Vagina (tissue), 2 donors: ENCODE results near the gene MSANTD1.

ENCODE experiments used
- CTCF ChIP-seq, 3 experiments: fragments of 450-650 bp in 2 of 3; fragments of 200-600 bp in 1 of 3; sonication (generic) in 1 of 3; IDR thresholded peaks; one replicate each; pipeline ENCODE4 v1.5.1; 2017 to 2019; ENCODE audit warnings: antibody characterized with exemption in 3 of 3, mild to moderate bottlenecking in 2 of 3, moderate library complexity in 2 of 3
- POLR2A ChIP-seq, 2 donors: fragments of 450-650 bp; IDR thresholded peaks; one replicate each; pipeline ENCODE4 v1.6.1; 2017; ENCODE audit warnings: antibody characterized with exemption in 2 of 2, mild to moderate bottlenecking in 2 of 2, moderate library complexity in 2 of 2
- POLR2AphosphoS5 ChIP-seq, 2 donors: sonication (generic); formaldehyde crosslinking; IDR thresholded peaks; one replicate each; pipeline ENCODE4 v1.9.0; 2017; ENCODE audit warnings: antibody characterized with exemption in 2 of 2, mild to moderate bottlenecking in 2 of 2, low read depth in 1 of 2; ENCODE audit not compliant: insufficient read depth in 1 of 2

GRCh38 chr4:3213106-3213425, 35.9 kb upstream of the MSANTD1 start:
- TF ChIP-seq POLR2A (IDR thresholded peaks at IDR 0.05) (no peak), POLR2AphosphoS5 (IDR thresholded peaks at IDR 0.05; ENCODE audit: insufficient read depth in 1 of 2, low read depth in 1 of 2) (no peak), CTCF (IDR thresholded peaks at IDR 0.05) (no peak)
